Adrenal gland (tissue), 5 donors: ENCODE results near the gene CES5A.

ENCODE experiments used
- POLR2A ChIP-seq, 2 donors: fragments of 450-650 bp; IDR thresholded peaks; one replicate each; pipeline ENCODE4 v1.6.1; 2017; ENCODE audit warnings: antibody characterized with exemption in 2 of 2, mild to moderate bottlenecking in 2 of 2, moderate library complexity in 1 of 2
- TF ChIP-seq, protein P1 (sequence below), 6 experiments: fragments of 450-650 bp in 4 of 6; fragments of 200-600 bp in 2 of 6; sonication (generic) in 1 of 6; IDR thresholded peaks; 1 replicate in 5 of 6; 2 replicates in 1 of 6; pipeline versions ENCODE4 v1.5.1 to v1.8.0; 2016 to 2021; ENCODE audit warnings: antibody characterized with exemption in 6 of 6, mild to moderate bottlenecking in 2 of 6, moderate library complexity in 1 of 6
- donor health status: DM: no; HTN: no; CAD: no.

GRCh38 chr16:55900616-55901393 is 25.6 kb upstream of the CES5A start:
- TF ChIP-seq, protein P1, sequence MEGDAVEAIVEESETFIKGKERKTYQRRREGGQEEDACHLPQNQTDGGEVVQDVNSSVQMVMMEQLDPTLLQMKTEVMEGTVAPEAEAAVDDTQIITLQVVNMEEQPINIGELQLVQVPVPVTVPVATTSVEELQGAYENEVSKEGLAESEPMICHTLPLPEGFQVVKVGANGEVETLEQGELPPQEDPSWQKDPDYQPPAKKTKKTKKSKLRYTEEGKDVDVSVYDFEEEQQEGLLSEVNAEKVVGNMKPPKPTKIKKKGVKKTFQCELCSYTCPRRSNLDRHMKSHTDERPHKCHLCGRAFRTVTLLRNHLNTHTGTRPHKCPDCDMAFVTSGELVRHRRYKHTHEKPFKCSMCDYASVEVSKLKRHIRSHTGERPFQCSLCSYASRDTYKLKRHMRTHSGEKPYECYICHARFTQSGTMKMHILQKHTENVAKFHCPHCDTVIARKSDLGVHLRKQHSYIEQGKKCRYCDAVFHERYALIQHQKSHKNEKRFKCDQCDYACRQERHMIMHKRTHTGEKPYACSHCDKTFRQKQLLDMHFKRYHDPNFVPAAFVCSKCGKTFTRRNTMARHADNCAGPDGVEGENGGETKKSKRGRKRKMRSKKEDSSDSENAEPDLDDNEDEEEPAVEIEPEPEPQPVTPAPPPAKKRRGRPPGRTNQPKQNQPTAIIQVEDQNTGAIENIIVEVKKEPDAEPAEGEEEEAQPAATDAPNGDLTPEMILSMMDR (IDR thresholded peaks at IDR 0.05), result no peak
- TF ChIP-seq POLR2A (IDR thresholded peaks at IDR 0.05), result no peak
